Stimulated activated CD8-positive, alpha-beta memory T cell treated with anti-CD3 and anti-CD28 coated beads, Interleukin-15, amount 100 ng/mL, for 48 hours (primary cell): ENCODE data around the gene HSPBP1.

Experiments used
- DNase-seq, 2 donors: peaks; one replicate each; pipeline ENCODE4 v3.0.0-alpha.2; 2020; ENCODE audit warnings: low read depth in 2 of 2

The HSPBP1 gene

DNA sequence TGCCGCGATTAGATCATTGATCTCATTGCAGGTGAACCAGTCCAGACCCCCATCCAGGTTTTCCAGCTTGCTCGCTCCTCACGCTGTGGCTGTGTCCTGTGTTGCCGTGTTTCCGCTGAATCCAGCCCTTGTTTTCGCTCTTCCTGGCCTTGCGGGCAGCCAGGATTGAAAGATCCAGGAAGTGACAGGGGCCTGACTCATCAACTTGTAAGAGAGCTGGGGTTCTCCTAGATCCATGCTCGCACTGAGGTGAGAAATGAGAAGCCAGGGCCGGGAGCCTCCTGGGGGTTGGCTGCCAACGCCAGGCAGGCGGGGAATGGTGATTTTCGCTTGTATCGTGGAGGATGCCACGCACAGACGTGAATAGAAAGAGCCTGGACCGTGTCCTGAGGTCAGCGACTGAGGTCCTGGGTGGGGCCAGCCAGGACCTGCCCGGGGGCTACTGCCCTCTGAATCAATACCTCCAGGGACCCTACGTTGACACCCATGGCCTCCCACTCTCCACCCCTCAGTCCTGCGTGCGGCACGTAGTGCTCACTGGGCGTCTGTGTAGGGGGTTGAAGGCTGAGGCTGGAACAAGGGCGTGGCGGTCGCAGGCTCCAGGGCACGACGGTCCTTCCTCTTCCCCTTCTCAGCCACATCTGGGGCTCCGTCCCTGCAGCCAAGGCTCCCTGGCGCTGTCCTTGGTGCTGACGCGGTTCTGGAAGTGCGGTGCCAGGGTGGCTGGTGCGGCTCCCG, 63.3 kb downstream of the HSPBP1 start:
- DNase-seq = peak; percentile 49 to 52

DNA sequence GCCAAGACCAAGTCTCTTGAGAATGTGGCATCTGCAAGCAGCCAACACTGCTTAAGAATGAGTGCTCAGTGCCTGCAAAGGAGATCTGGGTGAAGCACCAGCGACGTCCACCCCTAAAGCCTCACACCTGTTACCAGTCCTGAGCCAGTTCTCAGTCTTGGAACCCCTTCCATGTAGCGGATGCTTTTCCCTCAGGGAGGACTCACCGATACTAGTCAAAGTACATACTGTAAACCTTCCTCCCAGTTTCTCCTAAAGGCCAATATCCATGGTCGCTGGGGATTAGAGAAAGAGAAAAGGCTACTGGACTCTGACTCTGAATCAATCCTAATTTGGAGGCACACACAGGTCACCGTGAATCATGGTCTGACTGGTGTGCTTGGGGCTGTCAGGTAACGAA, 66.4 kb downstream of the HSPBP1 start:
- DNase-seq = no peak

DNA sequence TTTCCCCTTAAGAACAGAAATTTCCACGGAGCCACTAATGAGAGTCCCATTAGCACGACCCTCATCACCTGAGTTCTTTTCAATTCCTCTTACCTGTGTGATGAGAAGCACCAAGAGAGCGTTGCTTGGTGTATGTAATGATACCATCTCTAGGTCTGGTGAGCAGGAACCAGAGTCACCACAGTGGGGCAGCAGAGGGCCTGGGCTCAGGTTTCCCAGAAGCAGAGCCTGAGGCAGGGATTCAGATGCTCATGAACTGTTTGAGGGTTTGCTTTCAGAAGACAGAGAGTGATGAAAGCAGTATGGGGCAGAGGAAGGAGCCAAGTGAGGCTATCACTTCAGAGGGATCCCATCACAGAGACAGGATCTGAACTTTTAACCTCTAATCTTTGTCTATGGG, 67.5 kb downstream of the HSPBP1 start:
- DNase-seq = peak; percentile 19 to 38
